Measurements from ENCODE around the gene MAN1A2. TPM values are rescaled to one million over a fixed set of nuclear protein-coding genes. Genes with fewer than 3 reads are reported as not detected.
A peak's percentile ranks its signal among the peaks of the same experiment; 100 is the strongest.

MAN1A2 gene
- total RNA-seq, 1 experiment from 2014 or later, result 33.4 TPM

DNA sequence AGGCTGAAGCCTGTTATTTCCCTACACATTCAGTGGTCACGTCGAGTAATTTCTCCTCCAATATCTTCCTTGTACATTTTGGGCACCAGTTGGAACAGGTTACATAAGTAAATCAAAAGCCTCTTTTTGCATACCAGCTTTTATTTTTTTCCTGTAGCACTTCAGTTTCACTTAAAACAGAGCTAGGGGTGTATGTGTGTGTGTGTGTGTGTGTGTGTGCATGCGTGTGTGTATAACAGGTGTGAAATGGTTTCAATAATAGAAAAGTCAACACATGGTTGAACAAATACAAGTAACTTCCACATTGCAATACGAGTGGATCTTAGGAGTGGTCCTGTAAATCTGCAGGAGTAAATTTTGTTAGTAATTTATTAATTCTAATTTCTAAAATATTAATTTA is 3.0 kb upstream of the MAN1A2 start:
- no TSS peak for BruUV-seq (replicated peaks)
- Mint-ChIP-seq H3K4me1 (ENCODE audit: insufficient read depth, unreplicated experiment) (peaks cover 11% of the 10 kb centered on the region), H3K4me3 (ENCODE audit: unreplicated experiment) (no peak overlapping the region), H3K9me3 (ENCODE audit: unreplicated experiment) (no peaks in the 10 kb centered on the region), H3K27ac (ENCODE audit: low read depth, unreplicated experiment) (no peak overlapping the region), H3K36me3 (ENCODE audit: insufficient read depth, unreplicated experiment) (no peaks in the 10 kb centered on the region), H3K27me3 (ENCODE audit: insufficient read depth, unreplicated experiment) (no peaks in the 10 kb centered on the region)
- intact Hi-C loops (cut with micrococcal nuclease), result loop anchor here (10.0 kb wide), 3 partner anchors 141 to 299 kb away; partner anchors contain the start of genes TRIM45 and TTF2
- DNase-seq (ENCODE audit: unreplicated experiment), result no peak
- ChIA-PET POLR2A (no interaction called here), CTCF (no interaction called here)
- TF ChIP-seq, protein P1, sequence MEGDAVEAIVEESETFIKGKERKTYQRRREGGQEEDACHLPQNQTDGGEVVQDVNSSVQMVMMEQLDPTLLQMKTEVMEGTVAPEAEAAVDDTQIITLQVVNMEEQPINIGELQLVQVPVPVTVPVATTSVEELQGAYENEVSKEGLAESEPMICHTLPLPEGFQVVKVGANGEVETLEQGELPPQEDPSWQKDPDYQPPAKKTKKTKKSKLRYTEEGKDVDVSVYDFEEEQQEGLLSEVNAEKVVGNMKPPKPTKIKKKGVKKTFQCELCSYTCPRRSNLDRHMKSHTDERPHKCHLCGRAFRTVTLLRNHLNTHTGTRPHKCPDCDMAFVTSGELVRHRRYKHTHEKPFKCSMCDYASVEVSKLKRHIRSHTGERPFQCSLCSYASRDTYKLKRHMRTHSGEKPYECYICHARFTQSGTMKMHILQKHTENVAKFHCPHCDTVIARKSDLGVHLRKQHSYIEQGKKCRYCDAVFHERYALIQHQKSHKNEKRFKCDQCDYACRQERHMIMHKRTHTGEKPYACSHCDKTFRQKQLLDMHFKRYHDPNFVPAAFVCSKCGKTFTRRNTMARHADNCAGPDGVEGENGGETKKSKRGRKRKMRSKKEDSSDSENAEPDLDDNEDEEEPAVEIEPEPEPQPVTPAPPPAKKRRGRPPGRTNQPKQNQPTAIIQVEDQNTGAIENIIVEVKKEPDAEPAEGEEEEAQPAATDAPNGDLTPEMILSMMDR (IDR thresholded peaks at IDR 0.05; ENCODE audit: unreplicated experiment), result no peak

DNA sequence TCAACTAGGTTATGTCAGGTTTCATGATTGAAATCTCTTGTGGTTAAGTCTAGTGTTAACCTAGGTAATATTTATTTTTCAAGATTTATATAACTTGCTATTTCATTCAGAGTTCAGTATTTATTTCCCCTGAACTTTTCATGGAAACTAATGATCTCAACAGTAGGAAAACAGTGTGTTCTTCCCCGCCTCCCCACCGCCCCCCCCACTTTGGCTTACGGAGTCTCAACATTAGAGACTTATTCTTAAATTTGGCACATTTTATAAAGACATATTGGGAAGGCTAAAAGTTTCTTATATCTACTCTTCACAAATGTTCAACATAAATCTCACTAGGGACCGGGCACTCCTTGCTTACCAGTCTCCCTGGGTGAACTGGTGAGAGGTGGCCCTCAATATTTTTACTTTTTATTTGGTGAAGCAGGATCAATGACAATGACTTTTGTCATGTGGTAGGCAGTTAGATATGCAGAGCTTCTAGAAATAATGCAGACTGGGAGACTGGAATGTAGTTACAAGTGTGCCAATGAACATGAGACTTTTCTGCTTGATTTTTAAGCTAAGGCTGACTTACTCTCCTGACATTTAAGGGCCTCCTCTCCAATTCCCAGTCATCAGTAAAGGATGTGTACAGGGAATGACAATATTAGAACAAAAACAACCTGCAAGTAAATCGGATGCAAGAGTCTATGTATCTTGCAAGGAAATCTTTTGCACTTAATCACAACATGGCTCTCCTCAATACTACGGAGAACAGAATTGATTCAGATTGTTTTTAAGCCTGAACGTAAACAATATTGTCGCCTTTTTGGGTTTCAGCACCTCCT is 1.7 kb upstream of the MAN1A2 start:
- TF ChIP-seq, protein P1 (IDR thresholded peaks at IDR 0.05; ENCODE audit: unreplicated experiment), result no peak
- H3K27me3 Mint-ChIP-seq (ENCODE audit: insufficient read depth, unreplicated experiment), result no peaks in the 10 kb centered on the region
- no peak for DNase-seq (ENCODE audit: unreplicated experiment)
- H3K4me1 Mint-ChIP-seq (ENCODE audit: insufficient read depth, unreplicated experiment), result peaks cover 11% of the 10 kb centered on the region
- no TSS peak for BruUV-seq (replicated peaks)
- intact Hi-C loops (cut with micrococcal nuclease), result loop anchor here (5.0 to 10.0 kb wide), 5 partner anchors 53 to 532 kb away; partner anchors contain the start of genes TRIM45 and TTF2
- H3K4me3 Mint-ChIP-seq (ENCODE audit: unreplicated experiment), result peak overlapping the region; percentile 91
- H3K9me3 Mint-ChIP-seq (ENCODE audit: unreplicated experiment), result no peaks in the 10 kb centered on the region
- peak overlapping the region; percentile 76 for H3K27ac Mint-ChIP-seq (ENCODE audit: low read depth, unreplicated experiment)
- no peaks in the 10 kb centered on the region for H3K36me3 Mint-ChIP-seq (ENCODE audit: insufficient read depth, unreplicated experiment)
- ChIA-PET POLR2A (interaction anchor here (1.1 kb wide), 1 partner anchor 42 kb away, joined by 3 read pairs; no protein-coding TSS in a partner anchor), CTCF (interaction anchor here (0.6 kb wide), 2 partner anchors 294 to 1916 kb away, joined by 4 read pairs; no protein-coding TSS in a partner anchor)

DNA sequence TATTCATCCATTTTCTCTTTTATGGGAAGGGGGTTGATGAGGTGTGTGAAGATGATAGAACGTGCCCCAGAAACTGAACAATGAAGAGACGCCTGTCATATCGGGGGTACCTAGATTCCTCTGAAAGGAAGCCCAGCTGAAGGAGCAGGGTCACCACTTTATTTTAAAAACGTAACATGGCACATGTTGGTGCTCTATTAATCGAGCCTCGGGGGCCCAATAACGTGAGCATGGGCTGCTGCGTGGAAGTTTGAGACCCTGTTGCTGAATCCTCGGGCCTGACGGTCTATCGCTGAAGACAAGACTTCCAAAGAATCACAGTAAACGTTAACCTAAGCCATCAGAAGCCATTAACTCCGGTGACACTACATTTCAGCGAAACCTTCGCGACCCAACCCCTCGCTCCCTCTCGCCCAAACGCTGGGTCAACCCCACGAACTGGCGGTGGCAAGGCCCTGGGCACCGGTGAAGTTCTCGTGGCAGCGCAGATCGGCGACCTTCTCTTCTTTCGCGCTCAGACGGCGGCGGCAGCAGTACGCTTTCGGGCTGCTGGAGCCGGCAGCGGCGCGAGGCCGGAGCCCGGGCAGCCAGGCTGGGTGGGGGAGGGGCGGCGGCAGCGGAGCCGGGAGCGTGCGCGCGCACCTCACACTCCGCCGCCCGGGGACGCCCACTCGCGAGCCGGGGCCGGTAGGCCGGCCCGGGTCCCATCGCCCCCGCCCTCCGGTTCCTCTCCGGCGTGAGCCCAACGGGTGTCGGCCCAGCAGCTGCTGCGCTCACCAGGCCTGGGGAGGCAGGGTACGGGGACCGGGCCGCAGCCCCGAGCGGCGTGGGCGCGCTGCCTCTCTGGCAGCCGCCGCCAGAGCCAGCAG is 838 bp upstream of the MAN1A2 start:
- DNase-seq (ENCODE audit: unreplicated experiment), result peak; percentile 73
- Mint-ChIP-seq H3K27ac (ENCODE audit: low read depth, unreplicated experiment) (peak overlapping the region; percentile 76), H3K36me3 (ENCODE audit: insufficient read depth, unreplicated experiment) (no peaks in the 10 kb centered on the region), H3K27me3 (ENCODE audit: insufficient read depth, unreplicated experiment) (no peaks in the 10 kb centered on the region), H3K9me3 (ENCODE audit: unreplicated experiment) (no peaks in the 10 kb centered on the region), H3K4me1 (ENCODE audit: insufficient read depth, unreplicated experiment) (peaks cover 16% of the 10 kb centered on the region), H3K4me3 (ENCODE audit: unreplicated experiment) (peak overlapping the region; percentile 91)
- TSS peak; percentile 75 for BruUV-seq (replicated peaks)
- ChIA-PET POLR2A (interaction anchor here (0.6 to 1.6 kb wide), 18 partner anchors 11 to 563 kb away, joined by 3 to 8 read pairs (median 4); partner anchors contain the start of genes GDAP2, TTF2 and WDR3), CTCF (interaction anchor here (0.6 kb wide), 4 partner anchors 25 to 1915 kb away, joined by 3 to 4 read pairs (median 3); no protein-coding TSS in a partner anchor)
- intact Hi-C loops (cut with micrococcal nuclease), result loop anchor here (5.0 to 10.0 kb wide), 5 partner anchors 54 to 531 kb away; partner anchors contain the start of genes TRIM45 and TTF2
- TF ChIP-seq, protein P1 (IDR thresholded peaks at IDR 0.05; ENCODE audit: unreplicated experiment), result no peak

Measured in MCF 10A (cell line).